K562 (cell line): ENCODE measurements around the gene ROBO3.

ENCODE experiments used
- HSF4 ChIP-seq: fragments of 250-450 bp; sonication (Bioruptor Pico); IDR thresholded peaks from 2 replicates; pipeline ENCODE4 v2.1.2; 2022; ENCODE audit warnings: mild to moderate bottlenecking, moderate library complexity, borderline replicate concordance
- KDM1A ChIP-seq, 2 experiments: fragments of 450-650 bp; IDR thresholded peaks; 2 replicates each; pipeline ENCODE4 v1.6.1; 2016; ENCODE audit warnings: mild to moderate bottlenecking in 2 of 2
- ZNF780A ChIP-seq: fragments of 250-450 bp; sonication (Bioruptor Pico); IDR thresholded peaks from 2 replicates; pipeline ENCODE4 v1.5.0; 2021; ENCODE audit warnings: mild to moderate bottlenecking
- TF ChIP-seq, protein P1 (sequence below): fragments of 450-650 bp; formaldehyde crosslinking; IDR thresholded peaks from 2 replicates; pipeline ENCODE4 v1.4.0; 2020; ENCODE audit warnings: mild to moderate bottlenecking, moderate library complexity

- TF ChIP-seq HSF4 (no peak), KDM1A (IDR thresholded peaks at IDR 0.05) (no peak), ZNF780A (CRISPR knock-in tag) (no peak)
- TF ChIP-seq, protein P1, sequence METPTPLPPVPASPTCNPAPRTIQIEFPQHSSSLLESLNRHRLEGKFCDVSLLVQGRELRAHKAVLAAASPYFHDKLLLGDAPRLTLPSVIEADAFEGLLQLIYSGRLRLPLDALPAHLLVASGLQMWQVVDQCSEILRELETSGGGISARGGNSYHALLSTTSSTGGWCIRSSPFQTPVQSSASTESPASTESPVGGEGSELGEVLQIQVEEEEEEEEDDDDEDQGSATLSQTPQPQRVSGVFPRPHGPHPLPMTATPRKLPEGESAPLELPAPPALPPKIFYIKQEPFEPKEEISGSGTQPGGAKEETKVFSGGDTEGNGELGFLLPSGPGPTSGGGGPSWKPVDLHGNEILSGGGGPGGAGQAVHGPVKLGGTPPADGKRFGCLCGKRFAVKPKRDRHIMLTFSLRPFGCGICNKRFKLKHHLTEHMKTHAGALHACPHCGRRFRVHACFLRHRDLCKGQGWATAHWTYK (CRISPR knock-in tag) = no peak
Measured at GRCh38 chr11:124872741-124873140, 7.5 kb downstream of the ROBO3 start.
